GM19099 (cell line): ENCODE measurements around the gene ZNF2.

ENCODE experiments used
- POLR2A ChIP-seq: IDR thresholded peaks from 3 replicates; pipeline ENCODE4 v1.6.1; 2011; ENCODE audit warnings: low read depth; ENCODE audit not compliant: insufficient read length; ENCODE audit errors: extremely low read depth

Gene ZNF2

DNA sequence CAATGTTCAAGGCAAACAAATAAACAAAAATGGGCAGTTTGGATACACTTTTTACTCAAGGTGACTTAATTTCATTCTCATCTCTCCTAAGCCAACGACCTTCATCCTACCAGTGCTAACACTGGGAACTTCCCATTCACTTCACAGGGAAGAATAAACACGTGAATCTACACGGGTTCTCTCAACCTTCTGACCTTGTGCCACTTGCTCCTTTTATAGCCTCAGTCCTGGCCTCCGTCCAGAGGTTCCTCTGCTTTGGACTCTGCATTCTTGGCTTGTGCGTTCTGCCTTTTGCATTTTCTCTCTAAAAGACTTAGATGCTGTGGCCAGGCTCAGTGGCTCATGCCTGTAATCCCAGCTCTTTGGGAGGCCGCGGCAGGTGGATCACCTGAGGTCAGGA lies 13.8 kb downstream of the ZNF2 start:
- no peak for TF ChIP-seq POLR2A

DNA sequence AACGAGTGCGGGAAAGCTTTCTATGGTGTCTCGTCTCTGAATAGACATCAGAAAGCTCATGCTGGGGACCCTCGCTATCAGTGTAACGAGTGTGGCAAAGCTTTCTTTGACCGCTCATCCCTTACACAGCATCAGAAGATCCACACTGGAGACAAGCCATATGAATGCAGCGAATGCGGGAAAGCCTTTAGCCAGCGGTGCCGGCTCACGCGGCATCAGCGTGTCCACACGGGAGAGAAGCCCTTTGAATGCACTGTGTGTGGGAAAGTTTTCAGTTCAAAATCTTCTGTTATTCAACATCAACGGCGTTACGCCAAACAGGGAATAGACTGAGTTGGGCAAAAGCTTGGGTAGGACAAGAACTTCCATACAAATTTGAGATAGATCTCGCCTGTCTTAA lies 16.2 kb downstream of the ZNF2 start:
- TF ChIP-seq POLR2A: no peak

DNA sequence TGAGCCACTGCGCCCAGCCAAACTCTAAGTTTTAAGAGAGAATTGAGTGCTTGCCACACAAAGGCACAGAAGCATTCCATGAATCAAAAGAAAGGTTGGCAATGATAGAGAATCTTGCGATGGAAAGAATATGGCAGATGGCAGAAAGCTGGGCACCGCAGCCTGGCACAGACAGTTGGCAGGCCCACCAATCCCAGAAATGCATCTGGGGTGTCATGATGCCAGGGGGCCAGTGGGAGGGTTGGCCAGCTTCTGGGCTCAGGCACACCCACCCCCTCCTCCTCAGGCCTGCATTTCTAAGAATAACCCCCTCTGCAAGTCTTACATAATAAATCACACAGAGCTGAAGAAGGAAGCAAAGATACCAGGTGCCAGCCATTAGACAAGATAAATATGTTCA lies 19.6 kb downstream of the ZNF2 start:
- no peak for TF ChIP-seq POLR2A

DNA sequence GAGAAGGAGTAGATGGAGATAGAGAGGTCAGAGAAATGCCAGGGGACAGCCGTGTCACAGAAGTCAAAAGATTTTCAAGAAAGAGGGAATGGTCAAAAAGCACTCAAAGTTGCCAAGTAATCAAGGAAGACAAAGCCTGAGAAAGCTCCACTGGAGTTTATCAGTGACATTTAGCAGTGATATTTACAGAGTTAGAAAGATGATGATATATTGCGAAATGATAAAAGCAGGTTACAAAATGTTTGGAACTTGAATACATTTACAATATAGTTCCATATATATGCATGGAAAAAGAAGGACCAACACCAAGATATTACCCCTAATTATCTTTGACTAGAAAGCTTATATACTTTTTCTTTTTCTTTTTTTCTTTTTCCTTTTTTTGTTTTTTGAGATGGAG lies 20.4 kb downstream of the ZNF2 start:
- no peak for TF ChIP-seq POLR2A

DNA sequence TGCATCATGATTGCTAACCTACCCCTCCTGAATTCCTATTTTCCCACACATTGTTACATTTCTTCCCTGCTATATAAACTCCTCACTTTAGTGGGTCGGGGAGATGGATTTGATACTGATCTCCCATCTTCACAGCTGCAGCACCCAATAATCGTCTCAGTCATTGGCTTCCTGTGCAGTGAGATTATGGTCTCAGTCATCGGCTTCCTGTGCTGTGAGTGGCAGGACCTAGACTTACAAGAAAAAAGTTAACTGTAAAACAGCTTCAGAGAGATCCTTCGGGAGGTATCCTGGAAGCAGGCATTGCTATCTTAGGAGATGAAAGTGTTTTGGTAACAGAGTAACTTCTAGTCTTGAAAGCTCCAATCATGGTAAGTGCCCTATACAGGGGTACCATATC lies 38.3 kb downstream of the ZNF2 start:
- no peak for TF ChIP-seq POLR2A

DNA sequence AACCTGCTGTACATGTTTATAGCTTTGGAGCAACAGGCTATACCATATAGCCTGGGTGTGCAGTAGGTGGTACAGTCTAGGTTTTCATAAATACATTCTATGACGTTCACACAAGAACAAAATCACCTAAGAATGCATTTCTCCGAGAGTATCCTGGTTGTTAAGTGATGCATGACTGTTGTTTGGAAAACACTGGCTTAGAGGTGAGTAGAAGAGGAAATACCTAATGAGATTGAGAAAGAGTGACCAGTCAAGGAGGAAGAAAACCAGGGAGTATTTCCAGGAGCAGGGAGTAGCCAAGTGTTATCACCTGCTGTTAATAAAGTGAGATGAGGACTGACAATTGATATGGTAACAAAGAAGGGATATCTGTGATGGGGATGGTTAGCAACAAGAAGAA lies 38.8 kb downstream of the ZNF2 start:
- no peak for TF ChIP-seq POLR2A

DNA sequence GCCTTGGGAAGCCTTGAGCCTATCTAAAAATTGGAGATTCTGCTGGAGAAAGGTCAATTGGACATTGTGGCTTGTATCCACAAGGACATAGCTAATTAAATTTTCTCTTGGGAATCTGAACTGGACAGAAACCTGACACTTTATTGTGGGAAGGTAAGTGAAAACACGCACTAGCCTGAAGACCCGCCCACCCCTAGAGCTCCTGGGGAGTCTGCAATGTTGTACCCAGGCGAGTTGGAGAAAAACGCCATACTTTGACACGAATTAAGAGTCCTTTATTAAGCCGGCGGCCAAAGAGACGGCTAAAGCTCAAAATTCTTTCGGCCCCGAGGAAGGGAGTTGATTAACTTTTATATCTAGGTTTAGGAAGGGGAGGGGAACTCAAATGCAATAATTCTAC lies 40.5 kb downstream of the ZNF2 start:
- TF ChIP-seq POLR2A: no peak

DNA sequence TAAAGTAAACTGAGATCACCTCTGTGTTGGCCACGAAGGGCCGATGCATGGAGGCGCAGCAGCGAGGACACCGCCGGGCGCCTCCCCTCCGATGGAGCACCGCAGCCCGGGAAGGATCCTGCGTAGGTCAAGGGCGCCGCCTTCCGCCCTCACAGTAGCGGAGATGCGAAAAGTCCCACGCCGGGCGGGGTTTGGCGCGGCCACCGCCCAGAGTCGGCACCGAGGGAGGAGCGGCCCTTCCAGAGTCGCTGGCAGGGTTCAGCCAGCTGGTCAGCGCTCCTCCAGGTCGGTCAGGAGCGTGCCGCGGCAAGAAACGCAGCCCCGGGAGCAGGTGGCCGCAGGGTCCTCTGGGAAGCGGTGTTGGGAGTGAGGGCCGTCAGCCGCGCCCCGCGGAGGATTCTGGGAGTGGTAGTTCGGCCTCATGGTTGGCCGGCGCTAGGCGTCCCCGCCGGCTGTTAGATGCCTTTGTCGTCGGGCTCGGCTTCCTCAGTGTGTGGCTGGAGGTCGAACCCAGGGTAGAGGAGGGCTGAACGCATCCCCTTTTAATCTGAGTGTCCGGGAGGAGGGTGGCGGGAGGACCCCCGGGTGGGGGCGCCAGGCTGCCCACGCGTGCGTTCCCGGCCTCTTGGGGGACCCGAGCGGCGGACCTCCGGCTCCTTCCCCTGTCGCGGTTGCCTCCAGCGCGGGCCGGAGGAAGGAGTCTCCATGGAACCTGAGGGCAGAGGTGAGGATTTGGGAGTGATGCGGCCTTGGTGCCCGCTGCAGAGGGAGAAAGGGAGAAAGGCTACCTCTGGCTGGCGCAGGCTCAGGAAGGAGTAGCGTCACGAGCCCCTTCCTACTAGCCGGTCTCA lies 41.7 kb downstream of the ZNF2 start, which contains the start of gene ZNF892:
ZNF892 (plus strand) TSS at position 411 of the 851 bp plus-strand sequence; CDS start at position 706, 295 bp downstream.
- peak; percentile 74 for TF ChIP-seq POLR2A

DNA sequence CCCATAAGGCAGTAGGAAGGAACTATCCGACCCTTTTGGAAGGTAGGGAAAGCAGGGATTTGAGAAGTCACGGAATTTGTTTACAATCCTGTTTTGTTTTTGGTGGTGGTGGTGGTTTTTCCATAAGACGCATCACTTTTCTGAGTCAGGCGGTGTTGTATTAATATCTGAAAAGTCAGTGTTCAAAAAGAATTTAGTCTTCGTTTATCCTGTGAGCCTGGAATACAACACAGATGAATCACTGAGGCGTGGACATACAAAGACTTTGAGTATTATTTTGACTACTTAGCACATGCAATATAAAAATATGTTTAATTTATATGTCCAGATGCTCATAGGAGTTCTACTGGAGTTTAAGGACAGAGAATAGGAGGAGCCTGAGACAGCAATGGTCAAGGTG lies 42.5 kb downstream of the ZNF2 start:
- no peak for TF ChIP-seq POLR2A

DNA sequence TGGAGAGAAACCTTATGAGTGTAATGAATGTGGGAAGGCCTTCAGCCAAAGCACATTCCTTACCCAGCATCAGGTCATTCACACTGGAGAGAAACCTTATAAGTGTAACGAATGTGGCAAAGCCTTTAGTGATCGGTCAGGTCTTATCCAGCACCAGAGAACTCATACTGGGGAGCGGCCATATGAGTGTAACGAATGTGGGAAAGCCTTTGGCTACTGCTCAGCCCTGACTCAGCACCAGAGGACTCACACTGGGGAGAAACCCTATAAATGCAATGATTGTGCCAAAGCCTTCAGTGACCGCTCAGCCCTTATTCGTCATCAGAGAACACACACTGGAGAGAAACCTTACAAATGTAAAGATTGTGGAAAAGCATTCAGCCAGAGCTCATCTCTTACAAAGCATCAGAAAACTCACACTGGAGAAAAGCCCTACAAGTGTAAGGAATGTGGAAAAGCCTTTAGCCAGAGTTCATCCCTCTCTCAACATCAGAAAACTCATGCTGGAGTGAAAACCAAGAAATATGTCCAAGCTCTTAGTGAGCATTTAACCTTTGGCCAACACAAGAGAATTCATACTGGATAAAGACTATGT lies 49.5 kb downstream of the ZNF2 start:
- no peak for TF ChIP-seq POLR2A

DNA sequence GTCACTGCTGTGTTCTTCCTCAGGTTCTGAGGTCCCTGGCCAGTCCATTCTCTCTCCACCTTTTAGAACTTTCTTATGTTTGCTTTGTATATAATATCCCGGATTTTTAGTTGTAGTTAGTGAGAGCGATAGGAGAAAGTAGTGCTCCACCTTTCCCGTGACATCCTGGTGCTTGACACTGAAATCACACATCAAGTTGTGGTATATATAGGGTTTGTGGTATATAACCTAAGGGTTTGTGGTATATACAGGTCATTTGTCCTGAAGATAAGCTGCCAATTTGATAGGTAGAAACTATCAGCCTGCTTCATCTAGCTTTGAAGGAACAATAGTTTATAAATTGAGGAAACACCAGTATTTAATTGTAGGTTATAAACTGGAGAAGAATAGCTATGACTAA lies 54.8 kb downstream of the ZNF2 start:
- TF ChIP-seq POLR2A: no peak

DNA sequence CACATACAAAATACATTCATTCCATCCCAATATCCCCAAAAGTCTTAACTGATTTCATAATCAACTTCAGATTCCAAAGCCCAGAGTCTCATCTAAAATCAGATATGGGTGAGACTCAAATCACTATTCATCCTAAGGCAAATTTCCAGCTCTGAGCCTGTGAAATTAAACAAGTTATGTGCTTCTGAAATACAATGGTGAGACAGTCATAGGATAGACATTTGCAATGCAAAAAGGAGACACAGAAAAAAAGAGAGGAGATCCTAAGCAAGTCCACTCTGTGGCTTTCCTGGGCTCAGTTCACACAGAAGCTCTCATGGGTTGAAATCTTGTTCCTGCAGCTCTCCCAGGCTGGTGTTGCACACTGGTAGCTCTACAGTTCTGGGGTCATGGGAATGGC lies 60.0 kb downstream of the ZNF2 start:
- no peak for TF ChIP-seq POLR2A

DNA sequence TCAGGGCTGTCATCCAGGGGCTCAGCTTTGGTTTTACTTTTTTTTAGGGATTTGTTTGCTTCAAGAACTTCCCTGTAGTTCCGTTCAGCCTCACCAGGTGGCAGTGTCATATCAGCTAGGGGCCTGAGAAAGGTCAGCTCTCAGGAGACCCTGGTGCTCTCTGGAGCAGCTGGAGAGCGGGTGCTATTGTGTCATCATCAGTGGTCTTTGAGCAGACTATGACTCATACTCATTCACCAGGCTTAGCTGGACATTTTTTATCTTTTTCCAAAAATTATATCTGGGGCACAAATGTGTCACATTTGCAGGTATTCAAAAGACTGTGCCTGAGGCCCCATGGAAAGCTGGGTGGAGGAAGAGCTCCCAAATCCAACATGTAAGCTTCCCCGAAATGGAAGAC lies 66.1 kb downstream of the ZNF2 start:
- no peak for TF ChIP-seq POLR2A

DNA sequence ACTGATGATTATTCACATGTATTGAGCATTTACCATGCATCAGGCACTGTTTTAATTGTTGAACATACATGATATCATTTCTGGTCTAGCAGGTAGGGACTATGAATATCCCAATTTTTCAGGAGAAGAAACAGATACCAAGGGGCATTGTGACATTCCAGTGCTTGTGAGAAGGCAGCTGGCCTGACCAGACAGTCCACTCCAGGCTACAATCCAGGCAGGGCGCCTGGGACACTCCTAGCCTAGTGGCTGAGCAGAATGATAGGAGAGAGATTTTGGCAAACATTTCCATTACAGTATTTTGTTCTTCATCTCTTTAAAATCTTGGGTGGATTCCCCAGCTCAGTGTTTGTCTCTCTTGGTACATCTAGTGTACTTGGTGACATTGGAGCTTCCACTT lies 66.6 kb downstream of the ZNF2 start:
- TF ChIP-seq POLR2A: no peak
